ENCODE measurements around the gene WASHC4.

GRCh38 chr12:105085501-105085900 is 22.0 kb upstream of the WASHC4 start:
- TF ChIP-seq POLR2AphosphoS5 (IDR thresholded peaks at IDR 0.05) (no peak), POLR2A (IDR thresholded peaks at IDR 0.05; ENCODE audit: low read depth) (no peak), EP300 (IDR thresholded peaks at IDR 0.05) (no peak), CTCF (IDR thresholded peaks at IDR 0.05) (no peak)

All from esophagus muscularis mucosa (tissue), 4 donors.